PFSK-1 (cell line): ENCODE results near the gene RABIF.

Source experiments
- FOXP2 ChIP-seq: optimal IDR thresholded peaks from 2 replicates; pipeline ENCODE3; 2011; ENCODE audit warnings: borderline replicate concordance, control low read depth, inconsistent platforms; ENCODE audit not compliant: insufficient read depth; ENCODE audit errors: extremely low read length, extremely low read depth
- POLR2AphosphoS5 ChIP-seq: IDR thresholded peaks from 2 replicates; pipeline ENCODE4 v1.6.1; 2012; ENCODE audit warnings: low read depth, mild to moderate bottlenecking, control low read depth, low read length, moderate library complexity
- REST ChIP-seq, 2 experiments: IDR thresholded peaks; 2 replicates each; pipeline versions ENCODE4 v1.6.1 to v1.8.0; 2011 to 2012; ENCODE audit warnings: low read depth in 2 of 2, low read length in 2 of 2, control low read depth in 1 of 2, inconsistent platforms in 1 of 2, mild to moderate bottlenecking in 1 of 2, moderate library complexity in 1 of 2; ENCODE audit not compliant: insufficient read depth in 1 of 2
- SIN3A ChIP-seq: IDR thresholded peaks from 2 replicates; pipeline ENCODE4 v1.6.1; 2012; ENCODE audit warnings: mild to moderate bottlenecking, low read length, moderate library complexity, borderline replicate concordance; ENCODE audit not compliant: insufficient read depth
- TAF1 ChIP-seq: IDR thresholded peaks from 2 replicates; pipeline ENCODE4 v1.6.1; 2012; ENCODE audit warnings: low read length, control low read depth, borderline replicate concordance; ENCODE audit not compliant: insufficient read depth

RABIF gene

GRCh38 chr1:202888221-202888530 is 773 bp downstream of the RABIF start:
- TF ChIP-seq REST (IDR thresholded peaks at IDR 0.05; ENCODE audit: insufficient read depth in 1 of 2, low read depth in 2 of 2, low read length in 2 of 2) (no peak), SIN3A (no peak), TAF1 (no peak), POLR2AphosphoS5 (no peak), FOXP2 (no peak)

- TF ChIP-seq REST (IDR thresholded peaks at IDR 0.05; ENCODE audit: insufficient read depth in 1 of 2, low read depth in 2 of 2, low read length in 2 of 2) = no peak
- TF ChIP-seq POLR2AphosphoS5 = no peak
- TF ChIP-seq TAF1 = no peak
- no peak for TF ChIP-seq FOXP2
- TF ChIP-seq SIN3A = no peak
Measured at GRCh38 chr1:202880961-202881460, 7.9 kb downstream of the RABIF start.

- TF ChIP-seq SIN3A (no peak), FOXP2 (no peak), REST (IDR thresholded peaks at IDR 0.05; ENCODE audit: insufficient read depth in 1 of 2, low read depth in 2 of 2, low read length in 2 of 2) (no peak), TAF1 (no peak), POLR2AphosphoS5 (no peak)
Measured at GRCh38 chr1:202880062-202880461, 8.9 kb downstream of the RABIF start.

GRCh38 chr1:202879128-202879527 is 9.8 kb downstream of the RABIF start:
- TF ChIP-seq POLR2AphosphoS5 (no peak), SIN3A (no peak), TAF1 (no peak), REST (IDR thresholded peaks at IDR 0.05; ENCODE audit: insufficient read depth in 1 of 2, low read depth in 2 of 2, low read length in 2 of 2) (no peak), FOXP2 (no peak)

- TF ChIP-seq FOXP2 (no peak), TAF1 (no peak), POLR2AphosphoS5 (no peak), SIN3A (no peak), REST (IDR thresholded peaks at IDR 0.05; ENCODE audit: insufficient read depth in 1 of 2, low read depth in 2 of 2, low read length in 2 of 2) (no peak)
Measured at GRCh38 chr1:202873026-202873425, 15.9 kb downstream of the RABIF start.
